Activated CD8-positive, alpha-beta memory T cell treated with anti-CD3 and anti-CD28 coated beads, Interleukin-2, amount 10 ng/mL, durations not matched to agents 7 days and 5 days (primary cell): ENCODE data around the gene CERS2. TPM values are rescaled to one million over a fixed set of nuclear protein-coding genes. Genes with fewer than 3 reads are reported as not detected.

ENCODE experiments used
- ATAC-seq: fragments of 150-1000 bp; cut with Tn5 transposase; one replicate; pipeline ENCODE4 v1.10.0; 2021; ENCODE audit warnings: moderate library complexity
- CTCF ChIA-PET: fragments of 350-600 bp; sonication (Branson Sonifier 250); formaldehyde crosslinking; loops from one replicate; lab custom pipeline; 2021; ENCODE audit warnings: antibody characterized with exemption; lab: Charles Lee
- DNase-seq: peaks from one replicate; pipeline ENCODE4 v3.0.0-alpha.2; 2020
- H3K27ac Mint-ChIP-seq: one replicate; pipeline ENCODE4 v1.8.0; 2021; ENCODE audit warnings: mild to moderate bottlenecking, mixed read lengths
- H3K27me3 Mint-ChIP-seq: one replicate; pipeline ENCODE4 v1.8.0; 2021; ENCODE audit warnings: mixed read lengths
- H3K36me3 Mint-ChIP-seq: one replicate; pipeline ENCODE4 v1.8.0; 2021; ENCODE audit warnings: mild to moderate bottlenecking, mixed read lengths
- H3K4me1 Mint-ChIP-seq: one replicate; pipeline ENCODE4 v1.8.0; 2021; ENCODE audit warnings: mixed read lengths
- H3K4me3 Mint-ChIP-seq: one replicate; pipeline ENCODE4 v1.8.0; 2021; ENCODE audit warnings: mild to moderate bottlenecking, moderate library complexity, mixed read lengths
- H3K9me3 Mint-ChIP-seq: one replicate; pipeline ENCODE4 v1.8.0; 2022; ENCODE audit warnings: low read depth, mixed read lengths
- total RNA-seq, 2 experiments: library from RNA; stranded (reverse); gene quantifications; one replicate each; pipeline ENCODE4 v1.2.3, GENCODE V29; 2021

Gene CERS2
- total RNA-seq, 2 experiments from 2014 or later, result 144 to 170 TPM

DNA sequence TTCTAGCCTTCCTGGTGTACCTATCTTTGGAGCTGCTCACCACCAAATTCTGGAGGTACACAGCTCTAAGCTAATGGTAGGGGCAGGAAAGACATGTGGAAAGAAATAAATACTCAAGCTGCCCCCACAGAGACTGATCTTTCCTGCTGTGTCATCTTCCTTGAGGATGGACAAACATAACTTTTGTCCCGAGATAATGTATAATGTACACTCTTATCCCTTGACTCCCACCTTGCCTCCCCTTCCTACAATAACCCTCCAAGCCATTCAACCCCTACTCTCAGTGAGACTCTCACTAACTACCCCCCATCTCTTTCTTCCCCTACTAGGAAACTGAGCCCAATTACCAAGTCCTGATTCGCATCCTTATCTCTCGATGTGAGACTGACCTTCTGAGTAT, 19.6 kb upstream of the CERS2 start:
- no peak for DNase-seq
- Mint-ChIP-seq H3K27ac (no peak overlapping the region), H3K9me3 (no peaks in the 10 kb centered on the region), H3K4me1 (peaks cover 11% of the 10 kb centered on the region), H3K27me3 (no peaks in the 10 kb centered on the region), H3K36me3 (no peaks in the 10 kb centered on the region), H3K4me3 (no peak overlapping the region)
- no peak for ATAC-seq
- CTCF ChIA-PET, result interaction anchor here (5.2 to 7.3 kb wide), 2 partner anchors 12 to 15 kb away, joined by 81 to 104 read pairs; partner anchors contain the start of genes ANXA9 and MINDY1

DNA sequence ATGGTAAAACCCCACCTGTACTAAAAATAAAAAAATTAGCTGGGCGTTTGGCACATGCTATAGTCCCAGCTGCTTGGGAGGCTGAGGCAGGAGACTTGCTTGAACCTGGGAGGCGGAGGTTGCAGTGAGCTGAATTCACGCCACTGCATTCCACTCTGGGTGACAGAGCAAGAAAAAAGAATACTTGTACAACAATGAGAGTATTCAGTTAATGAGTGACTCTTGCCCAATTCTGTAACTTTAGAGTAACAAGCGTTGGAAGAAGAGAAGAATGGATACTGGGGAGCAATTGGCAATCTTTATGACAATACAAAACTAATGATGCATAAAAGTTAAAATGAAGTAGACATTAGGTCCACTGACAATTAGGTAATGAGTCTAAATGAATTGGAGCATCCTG, 18.0 kb upstream of the CERS2 start:
- Mint-ChIP-seq H3K27ac (no peak overlapping the region), H3K27me3 (no peaks in the 10 kb centered on the region), H3K9me3 (no peaks in the 10 kb centered on the region), H3K4me3 (no peak overlapping the region), H3K36me3 (no peaks in the 10 kb centered on the region), H3K4me1 (peaks cover 10% of the 10 kb centered on the region)
- CTCF ChIA-PET, result interaction anchor here (1.5 kb wide), 1 partner anchor 15 kb away, joined by 3 read pairs; no protein-coding TSS in a partner anchor
- no peak for ATAC-seq
- DNase-seq, result no peak

DNA sequence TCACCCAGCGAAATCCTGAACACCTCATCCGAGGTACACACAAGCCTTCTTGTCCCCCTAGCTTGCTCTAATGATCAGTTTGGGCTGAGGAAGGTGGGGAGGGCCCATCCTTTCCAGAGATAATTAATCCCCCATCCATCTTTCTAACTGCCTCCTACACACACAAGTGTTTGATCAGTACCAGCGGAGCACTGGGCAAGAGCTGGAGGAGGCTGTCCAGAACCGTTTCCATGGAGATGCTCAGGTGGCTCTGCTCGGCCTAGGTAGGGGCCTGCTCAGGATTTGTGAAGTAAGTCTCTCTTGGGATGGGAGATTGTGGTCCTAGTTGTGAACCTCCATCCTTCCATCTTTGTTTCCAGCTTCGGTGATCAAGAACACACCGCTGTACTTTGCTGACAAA, 13.3 kb upstream of the CERS2 start:
- no peaks in the 10 kb centered on the region for H3K27me3 Mint-ChIP-seq
- no peak for DNase-seq
- H3K36me3 Mint-ChIP-seq, result no peaks in the 10 kb centered on the region
- no peak overlapping the region for H3K27ac Mint-ChIP-seq
- H3K4me1 Mint-ChIP-seq, result peaks cover 3% of the 10 kb centered on the region
- CTCF ChIA-PET, result interaction anchor here (1.0 kb wide), 1 partner anchor 9 kb away, joined by 5 read pairs; no protein-coding TSS in a partner anchor
- ATAC-seq, result no peak
- H3K9me3 Mint-ChIP-seq, result no peaks in the 10 kb centered on the region
- H3K4me3 Mint-ChIP-seq, result no peak overlapping the region

DNA sequence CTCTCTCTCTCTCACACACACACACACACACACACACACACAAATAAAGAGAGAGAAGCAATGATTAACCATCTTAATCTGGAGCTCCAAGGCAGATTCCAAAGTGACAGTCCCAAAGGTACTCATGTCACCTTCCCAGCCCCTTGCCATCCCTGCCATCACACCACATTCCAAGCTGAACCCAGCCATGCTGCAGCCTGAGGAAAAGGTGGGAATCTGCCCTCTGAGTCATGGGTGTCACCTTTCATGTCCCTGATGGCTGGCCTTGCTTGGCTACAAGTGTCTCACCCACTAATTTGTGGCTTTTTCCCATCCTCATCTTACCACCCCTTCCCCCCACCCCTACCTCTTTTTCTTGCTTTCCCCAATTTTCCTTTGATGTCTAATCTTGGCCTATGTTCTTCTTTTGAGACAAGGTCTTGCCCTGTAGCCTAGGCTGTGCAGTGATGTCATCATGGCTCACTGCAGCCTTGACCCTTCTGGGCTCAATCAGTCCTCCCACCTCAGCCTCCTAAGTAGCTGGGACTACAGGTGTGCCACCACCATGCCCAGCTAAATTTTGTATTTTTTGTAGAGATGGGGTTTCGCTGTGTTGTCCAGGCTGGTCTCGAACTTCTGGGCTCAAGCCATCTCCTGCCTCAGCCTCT, 10.7 kb upstream of the CERS2 start:
- Mint-ChIP-seq H3K9me3 (no peaks in the 10 kb centered on the region), H3K27me3 (no peaks in the 10 kb centered on the region), H3K4me3 (no peak overlapping the region), H3K27ac (no peak overlapping the region), H3K4me1 (peaks cover 3% of the 10 kb centered on the region), H3K36me3 (no peaks in the 10 kb centered on the region)
- DNase-seq, result no peak
- ATAC-seq, result no peak
- CTCF ChIA-PET, result interaction anchor here (1.0 to 2.9 kb wide), 3 partner anchors 10 to 40 kb away, joined by 3 to 18 read pairs (median 5); partner anchors contain the start of gene MINDY1

DNA sequence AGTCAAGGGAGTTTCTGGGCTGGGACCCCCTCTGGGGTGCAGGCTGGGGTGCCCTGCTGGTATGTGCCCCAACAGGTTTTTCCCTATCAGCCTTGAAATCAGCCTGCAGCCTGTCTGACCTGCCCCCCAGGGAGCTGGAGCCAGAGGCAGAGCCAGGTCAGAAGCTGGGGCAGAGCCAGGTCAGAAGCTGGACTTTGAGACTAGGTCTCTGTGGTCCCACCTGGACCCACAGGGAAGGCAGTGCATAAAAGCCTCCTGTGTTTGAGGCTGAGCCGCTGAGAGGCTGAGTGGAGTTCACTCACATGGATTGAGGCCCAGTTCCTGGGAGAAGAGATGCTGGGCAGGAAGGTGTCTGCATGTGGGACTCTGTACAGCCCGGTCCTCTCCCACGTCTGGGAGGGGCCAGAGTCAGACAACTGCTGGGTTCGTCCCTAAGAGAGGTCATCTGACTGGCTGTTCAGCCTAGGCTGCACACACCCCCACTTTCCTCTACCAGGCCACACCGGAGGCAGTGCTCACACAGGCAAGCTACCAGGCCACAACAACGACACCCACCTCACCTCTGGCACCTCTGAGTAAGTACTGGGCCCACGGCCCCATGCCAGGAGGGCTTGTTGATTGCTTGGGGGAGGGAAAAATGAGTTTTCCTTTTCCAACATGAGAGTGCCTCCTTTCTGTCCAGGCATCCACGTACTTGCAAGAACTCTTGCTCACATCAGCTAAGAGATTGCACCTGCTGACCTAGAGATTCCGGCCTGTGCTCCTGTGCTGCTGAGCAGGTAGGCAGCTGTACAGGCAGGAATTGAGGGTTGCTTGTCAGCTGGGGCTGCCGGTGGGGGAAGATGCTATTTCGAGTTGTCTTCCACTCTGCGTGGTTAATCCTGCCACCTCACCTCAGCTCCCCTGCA, 7.4 kb upstream of the CERS2 start, which contains the start of gene ANXA9:
ANXA9 (plus strand) TSS at position 488 of the 908 bp plus-strand sequence. CDS start 814 bp downstream, outside the sequence.
- Mint-ChIP-seq H3K27ac (no peak within 1 kb of the TSS), H3K4me3 (no peak within 1 kb of the TSS), H3K4me1 (peaks cover 16% of the 10 kb centered on the region), H3K9me3 (no peaks in the 10 kb centered on the region), H3K27me3 (no peaks in the 10 kb centered on the region), H3K36me3 (no peaks in the 10 kb centered on the region)
- DNase-seq (no peak), ATAC-seq (no peak)
- CTCF ChIA-PET, result interaction anchor here (0.5 to 8.1 kb wide), 7 partner anchors 8 to 414 kb away, joined by 3 to 104 read pairs (median 3); partner anchors contain the start of genes MINDY1 and TNFAIP8L2

DNA sequence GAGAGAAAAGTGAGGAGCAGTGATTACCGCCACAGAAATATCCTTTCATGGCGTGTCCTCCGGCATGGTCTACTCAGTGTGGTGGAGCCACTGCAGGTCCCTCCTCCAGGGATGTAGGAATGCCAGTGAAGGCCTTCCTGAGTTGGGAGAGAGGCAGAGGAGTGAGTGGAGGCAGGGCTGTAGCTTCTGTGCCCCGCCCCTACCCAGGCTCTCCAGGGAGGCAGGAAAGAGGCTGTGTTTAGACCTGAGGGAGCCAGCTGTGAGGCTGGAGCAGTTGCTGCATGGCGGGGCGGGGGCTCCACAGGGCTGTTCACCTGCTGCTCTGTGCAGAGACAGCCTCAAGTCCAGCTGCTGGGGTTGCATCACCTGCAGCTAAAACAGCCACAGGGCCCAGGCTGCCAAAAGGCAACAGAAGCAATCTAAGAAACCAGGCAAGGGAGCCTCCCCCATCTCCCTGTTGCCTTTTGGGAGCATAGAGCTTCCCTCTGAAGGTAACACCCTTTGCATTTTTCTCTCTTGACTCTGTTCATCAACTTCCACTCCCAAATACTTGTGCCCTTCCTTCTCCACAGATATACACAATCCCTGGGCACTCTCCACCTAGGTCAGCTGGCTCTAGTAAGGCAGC, 6.7 kb upstream of the CERS2 start:
- DNase-seq (no peak), ATAC-seq (no peak)
- Mint-ChIP-seq H3K9me3 (no peaks in the 10 kb centered on the region), H3K4me1 (peaks cover 22% of the 10 kb centered on the region), H3K27me3 (no peaks in the 10 kb centered on the region), H3K27ac (no peak overlapping the region), H3K36me3 (no peaks in the 10 kb centered on the region), H3K4me3 (no peak overlapping the region)
- CTCF ChIA-PET, result interaction anchor here (0.7 to 8.1 kb wide), 7 partner anchors 9 to 413 kb away, joined by 3 to 104 read pairs (median 3); partner anchors contain the start of genes GABPB2, MINDY1 and TNFAIP8L2

DNA sequence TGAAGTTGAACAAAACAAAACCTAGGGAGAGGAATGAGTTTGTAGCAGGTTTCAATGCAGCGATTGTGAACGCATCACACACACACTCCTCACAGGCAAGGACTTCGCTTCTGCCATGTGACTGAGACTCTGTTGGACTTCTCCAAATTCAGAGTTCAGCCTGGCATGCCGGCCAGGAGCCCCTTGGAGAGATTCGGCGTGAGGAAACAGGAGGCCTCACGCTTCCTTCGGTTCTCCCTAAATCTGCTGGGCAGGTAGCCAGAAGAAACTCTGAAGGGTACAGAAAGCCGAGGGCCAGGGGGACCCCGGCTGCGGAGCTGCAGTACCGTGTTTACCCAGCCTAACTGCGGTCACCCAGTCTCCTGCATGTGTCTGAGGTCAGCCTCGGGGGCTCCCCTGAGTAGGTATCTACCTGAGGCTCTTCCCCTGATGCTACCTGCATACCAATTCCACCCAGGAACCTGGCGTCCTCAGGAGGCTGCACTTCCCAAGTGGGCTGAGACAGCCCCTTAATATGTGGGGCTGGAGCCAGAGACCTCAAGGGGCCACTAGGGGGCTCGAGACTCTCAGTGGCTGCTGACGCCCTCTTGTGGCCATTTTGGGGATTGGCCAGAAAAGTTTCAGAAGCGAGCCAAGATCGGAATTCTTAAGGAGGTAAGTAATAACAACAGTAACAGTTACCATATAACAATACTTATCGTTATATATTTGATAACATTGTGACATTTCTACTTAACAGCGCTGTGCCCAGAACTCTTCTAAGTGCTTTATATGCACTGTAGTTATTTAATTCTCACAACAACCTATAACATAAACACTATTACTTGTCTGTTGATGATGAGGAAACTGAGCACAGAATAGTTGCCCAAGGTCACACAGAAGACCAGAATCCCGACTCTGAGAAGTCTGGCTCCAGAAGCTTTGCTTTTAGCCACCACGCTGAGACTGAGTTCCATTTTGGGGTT, 4.7 kb upstream of the CERS2 start:
- peak; percentile 70 for ATAC-seq
- Mint-ChIP-seq H3K4me3 (peak overlapping the region; percentile 30), H3K36me3 (no peaks in the 10 kb centered on the region), H3K9me3 (no peaks in the 10 kb centered on the region), H3K27ac (peak overlapping the region; percentile 34), H3K27me3 (no peaks in the 10 kb centered on the region), H3K4me1 (peaks cover 30% of the 10 kb centered on the region)
- DNase-seq, result peak; percentile 92
- CTCF ChIA-PET, result interaction anchor here (0.6 to 8.1 kb wide), 20 partner anchors 9 to 900 kb away, joined by 3 to 104 read pairs (median 4); partner anchors contain the start of genes ENSA, GOLPH3L and MINDY1

DNA sequence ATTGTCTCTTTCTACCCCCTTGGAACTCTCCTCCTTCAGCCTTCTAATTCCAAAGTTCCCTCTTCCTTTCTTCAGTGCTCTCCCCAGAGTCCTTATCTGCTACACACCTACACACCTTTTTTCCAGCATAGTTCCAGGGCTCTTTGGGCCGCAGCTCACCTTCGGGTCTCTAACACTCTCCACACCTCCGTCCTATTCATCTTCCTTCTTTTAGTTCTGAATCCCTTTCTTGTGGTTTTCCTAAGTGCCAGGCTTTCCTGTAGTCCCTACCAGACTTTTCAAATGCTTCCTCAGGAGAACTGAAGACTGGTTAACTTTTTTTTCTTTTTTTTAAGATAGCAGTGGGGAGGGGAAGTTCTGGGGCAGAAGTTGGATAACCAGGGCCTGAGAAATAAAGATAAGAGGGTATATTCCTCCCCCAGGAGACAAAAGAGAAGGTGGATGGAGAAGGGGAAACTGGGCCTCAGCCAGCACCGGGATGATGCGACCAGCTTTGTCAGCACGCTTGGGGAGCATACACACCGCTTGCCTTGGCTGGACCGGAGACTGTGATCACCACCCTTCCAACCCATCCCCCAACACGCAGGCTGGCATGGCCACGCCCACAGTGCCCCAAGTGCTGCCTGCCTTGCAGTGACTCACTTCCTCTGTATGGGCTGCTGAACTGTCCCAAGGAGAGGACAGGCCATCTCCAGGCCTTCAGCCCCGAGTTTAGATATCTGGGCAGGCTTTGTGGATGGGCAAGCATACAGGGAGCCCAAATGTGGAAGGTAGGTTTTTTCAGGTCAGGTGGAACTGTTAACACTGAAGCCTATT, 2.5 kb upstream of the CERS2 start:
- Mint-ChIP-seq H3K27me3 (no peaks in the 10 kb centered on the region), H3K4me1 (peaks cover 44% of the 10 kb centered on the region), H3K27ac (peak overlapping the region; percentile 38), H3K4me3 (peak overlapping the region; percentile 3), H3K9me3 (no peaks in the 10 kb centered on the region), H3K36me3 (no peaks in the 10 kb centered on the region)
- DNase-seq, result peak; percentile 77
- no peak for ATAC-seq
- CTCF ChIA-PET, result interaction anchor here (0.9 to 8.1 kb wide), 9 partner anchors 11 to 417 kb away, joined by 3 to 104 read pairs (median 4); partner anchors contain the start of gene TNFAIP8L2

DNA sequence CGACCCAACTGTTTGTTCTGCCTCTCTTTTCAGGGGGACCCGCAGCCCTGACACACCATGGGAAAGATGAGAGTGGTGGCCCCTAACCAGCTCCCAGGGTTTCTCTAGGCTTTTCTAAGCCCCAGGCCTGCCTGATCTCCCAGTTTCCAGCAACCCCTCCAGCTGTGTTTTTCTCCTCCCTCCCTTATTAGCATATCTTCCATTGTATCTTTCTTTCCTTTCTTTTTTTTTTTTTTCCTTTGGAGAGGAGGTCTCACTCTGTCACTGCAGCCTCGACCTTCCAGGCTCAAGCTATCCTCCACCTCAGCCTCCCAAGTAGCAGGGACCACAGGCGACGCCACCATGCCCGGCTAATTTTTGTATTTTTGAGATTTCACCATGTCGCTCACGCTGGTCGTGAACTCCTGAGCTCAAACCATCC, 1.8 kb upstream of the CERS2 start:
- ATAC-seq, result no peak
- Mint-ChIP-seq H3K4me1 (peaks cover 51% of the 10 kb centered on the region), H3K27ac (no peak overlapping the region)

DNA sequence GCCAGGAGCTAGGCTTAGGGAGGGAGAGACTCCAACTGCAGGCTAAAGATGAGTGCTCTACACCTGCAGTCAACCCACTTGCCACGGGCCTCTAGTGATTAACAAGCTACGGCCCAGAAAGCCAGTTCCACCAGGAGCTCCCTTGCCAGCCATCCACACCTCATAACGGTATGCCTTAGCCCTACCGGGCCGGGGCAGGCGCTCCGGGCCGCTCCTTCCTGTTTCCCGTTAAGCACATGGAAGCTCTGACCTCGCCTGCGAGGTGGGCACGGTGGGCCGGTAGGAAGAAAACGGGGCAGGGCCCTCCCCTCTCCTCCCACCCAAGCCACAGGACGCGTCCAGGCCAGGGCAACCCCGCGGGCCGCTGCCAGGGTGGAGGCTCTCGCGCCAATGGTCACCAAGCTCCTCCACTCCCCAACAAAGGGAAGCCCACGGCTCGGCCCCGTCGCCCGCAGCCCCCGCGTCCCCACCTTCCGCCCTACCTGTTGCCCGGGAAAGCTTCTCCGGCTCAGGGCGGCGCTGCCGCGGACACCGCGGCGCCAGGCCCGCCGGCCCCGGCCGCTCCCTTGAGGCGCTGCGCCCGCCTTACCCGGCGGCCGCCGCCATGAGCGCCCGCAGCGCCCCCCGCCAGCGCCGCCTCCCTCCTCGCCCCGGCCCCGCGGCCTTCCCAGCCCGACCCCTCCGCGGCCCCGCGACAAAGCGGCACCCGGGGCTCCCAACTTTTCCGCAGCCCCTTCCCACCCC, 627 bp downstream of the CERS2 start:
- peak; percentile 54 for ATAC-seq
- CTCF ChIA-PET, result interaction anchor here (0.7 to 2.6 kb wide), 15 partner anchors 8 to 463 kb away, joined by 3 to 9 read pairs (median 3); no protein-coding TSS in a partner anchor
- peak overlapping the region; percentile 88 for H3K4me3 Mint-ChIP-seq
- peak; percentile 62 for DNase-seq
- no peaks in the 10 kb centered on the region for H3K27me3 Mint-ChIP-seq
- H3K4me1 Mint-ChIP-seq, result peaks cover 61% of the 10 kb centered on the region
- no peaks in the 10 kb centered on the region for H3K9me3 Mint-ChIP-seq
- H3K36me3 Mint-ChIP-seq, result peaks cover 3% of the 10 kb centered on the region
- H3K27ac Mint-ChIP-seq, result peak overlapping the region; percentile 80

More for the DNA sequence above, 1.8 kb upstream of the CERS2 start:
- Mint-ChIP-seq H3K4me3 (no peak overlapping the region), H3K9me3 (no peaks in the 10 kb centered on the region), H3K27me3 (no peaks in the 10 kb centered on the region), H3K36me3 (no peaks in the 10 kb centered on the region)
- no peak for DNase-seq
- CTCF ChIA-PET, result interaction anchor here (0.9 to 8.1 kb wide), 7 partner anchors 20 to 415 kb away, joined by 3 to 104 read pairs (median 4); partner anchors contain the start of genes MINDY1 and TNFAIP8L2
